Measurements from ENCODE around the gene MYO15A.

DNA sequence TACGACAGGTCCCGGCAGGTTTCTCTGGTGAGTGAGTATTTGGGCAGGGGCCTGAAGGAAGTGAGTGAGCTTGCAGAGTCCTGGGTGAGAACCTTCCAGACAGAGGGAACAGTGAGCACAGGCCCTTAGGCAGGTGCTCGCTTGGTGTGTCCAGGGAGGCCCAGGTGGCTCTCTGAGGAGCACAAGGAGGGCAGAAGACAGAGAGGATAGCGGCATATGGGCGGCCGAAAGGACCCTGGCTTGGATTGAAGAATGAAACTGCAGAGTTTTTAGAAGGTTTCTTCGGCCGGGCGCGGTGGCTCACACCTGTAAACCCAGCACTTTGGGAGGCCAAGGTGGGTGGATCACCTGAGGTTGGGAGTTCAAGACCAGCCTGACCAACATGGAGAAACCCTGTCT is 14.1 kb upstream of the MYO15A start:
- TF ChIP-seq, protein P1, sequence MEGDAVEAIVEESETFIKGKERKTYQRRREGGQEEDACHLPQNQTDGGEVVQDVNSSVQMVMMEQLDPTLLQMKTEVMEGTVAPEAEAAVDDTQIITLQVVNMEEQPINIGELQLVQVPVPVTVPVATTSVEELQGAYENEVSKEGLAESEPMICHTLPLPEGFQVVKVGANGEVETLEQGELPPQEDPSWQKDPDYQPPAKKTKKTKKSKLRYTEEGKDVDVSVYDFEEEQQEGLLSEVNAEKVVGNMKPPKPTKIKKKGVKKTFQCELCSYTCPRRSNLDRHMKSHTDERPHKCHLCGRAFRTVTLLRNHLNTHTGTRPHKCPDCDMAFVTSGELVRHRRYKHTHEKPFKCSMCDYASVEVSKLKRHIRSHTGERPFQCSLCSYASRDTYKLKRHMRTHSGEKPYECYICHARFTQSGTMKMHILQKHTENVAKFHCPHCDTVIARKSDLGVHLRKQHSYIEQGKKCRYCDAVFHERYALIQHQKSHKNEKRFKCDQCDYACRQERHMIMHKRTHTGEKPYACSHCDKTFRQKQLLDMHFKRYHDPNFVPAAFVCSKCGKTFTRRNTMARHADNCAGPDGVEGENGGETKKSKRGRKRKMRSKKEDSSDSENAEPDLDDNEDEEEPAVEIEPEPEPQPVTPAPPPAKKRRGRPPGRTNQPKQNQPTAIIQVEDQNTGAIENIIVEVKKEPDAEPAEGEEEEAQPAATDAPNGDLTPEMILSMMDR (IDR thresholded peaks at IDR 0.05): no peak
- TF ChIP-seq POLR2AphosphoS5 (IDR thresholded peaks at IDR 0.05): no peak
